ENCODE results near the gene LTBP3.
"Not testable (repeated sequence)": the region's sequence is repeated elsewhere in the genome, so short reads cannot be mapped to it uniquely, and the experiment has no call there.

LTBP3 gene

GRCh38 chr11:65518941-65519549 is 39.1 kb downstream of the LTBP3 start:
- POLR2A ChIA-PET (ENCODE audit: low non-redundant PET); DNase-seq (ENCODE audit: low spot score); H3K27ac ChIP-seq: not testable (repeated sequence)
- CTCF ChIA-PET: interaction anchor here (0.6 to 1.0 kb wide), 3 partner anchors 33 to 138 kb away, joined by 3 to 11 read pairs (median 4); no protein-coding TSS in a partner anchor

DNA sequence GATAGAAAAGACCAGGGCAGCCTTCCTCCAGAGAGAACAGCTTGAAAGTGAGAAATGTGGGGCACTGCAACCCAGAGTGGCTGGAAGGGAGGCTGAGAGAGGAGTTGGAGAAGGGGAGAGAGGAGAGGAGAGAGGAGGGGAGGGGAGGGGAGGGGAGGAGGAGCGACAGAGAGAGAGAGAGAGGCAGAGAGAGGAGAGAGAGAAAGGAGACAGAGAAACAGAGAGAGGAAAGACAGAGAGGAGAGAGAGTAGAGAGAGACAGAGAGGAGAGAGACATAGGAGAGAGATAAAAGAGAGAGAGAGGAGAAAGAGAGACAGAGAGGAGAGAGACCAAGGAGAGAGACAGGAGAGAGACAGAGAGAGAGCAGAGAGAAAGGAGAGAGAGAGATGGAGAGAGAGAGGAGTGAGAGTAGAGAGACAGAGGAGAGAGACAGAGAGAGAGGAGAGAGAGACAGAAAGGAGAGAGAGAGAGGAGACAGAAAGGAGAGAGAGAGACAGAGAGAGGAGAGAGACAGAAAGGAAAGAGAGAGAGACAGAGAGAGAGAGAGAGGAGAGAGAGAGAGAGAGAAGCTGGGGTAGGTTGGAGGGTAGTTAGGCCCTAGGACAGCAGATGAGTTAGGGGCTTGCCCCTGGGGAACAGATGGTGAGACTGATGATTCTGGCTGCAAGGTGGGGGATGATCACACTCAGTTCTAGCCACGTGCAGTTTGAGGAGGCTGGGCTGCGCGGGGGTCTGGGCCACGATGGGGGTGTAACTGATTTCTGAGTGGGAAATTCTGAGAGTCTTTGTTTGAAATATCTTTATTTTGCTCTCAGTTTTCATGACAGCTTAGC is 41.8 kb downstream of the LTBP3 start:
- CTCF ChIA-PET: interaction anchor here (1.2 kb wide), 1 partner anchor 32 kb away, joined by 3 read pairs; no protein-coding TSS in a partner anchor
- DNase-seq (ENCODE audit: low spot score): no peak
- TF ChIP-seq, protein P1, sequence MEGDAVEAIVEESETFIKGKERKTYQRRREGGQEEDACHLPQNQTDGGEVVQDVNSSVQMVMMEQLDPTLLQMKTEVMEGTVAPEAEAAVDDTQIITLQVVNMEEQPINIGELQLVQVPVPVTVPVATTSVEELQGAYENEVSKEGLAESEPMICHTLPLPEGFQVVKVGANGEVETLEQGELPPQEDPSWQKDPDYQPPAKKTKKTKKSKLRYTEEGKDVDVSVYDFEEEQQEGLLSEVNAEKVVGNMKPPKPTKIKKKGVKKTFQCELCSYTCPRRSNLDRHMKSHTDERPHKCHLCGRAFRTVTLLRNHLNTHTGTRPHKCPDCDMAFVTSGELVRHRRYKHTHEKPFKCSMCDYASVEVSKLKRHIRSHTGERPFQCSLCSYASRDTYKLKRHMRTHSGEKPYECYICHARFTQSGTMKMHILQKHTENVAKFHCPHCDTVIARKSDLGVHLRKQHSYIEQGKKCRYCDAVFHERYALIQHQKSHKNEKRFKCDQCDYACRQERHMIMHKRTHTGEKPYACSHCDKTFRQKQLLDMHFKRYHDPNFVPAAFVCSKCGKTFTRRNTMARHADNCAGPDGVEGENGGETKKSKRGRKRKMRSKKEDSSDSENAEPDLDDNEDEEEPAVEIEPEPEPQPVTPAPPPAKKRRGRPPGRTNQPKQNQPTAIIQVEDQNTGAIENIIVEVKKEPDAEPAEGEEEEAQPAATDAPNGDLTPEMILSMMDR (conservative IDR thresholded peaks at IDR 0.05; ENCODE audit: low read depth): no peak
- H3K27ac ChIP-seq: peak overlapping the region; percentile 40
- POLR2A ChIA-PET (ENCODE audit: low non-redundant PET): interaction anchor here (0.7 kb wide), 1 partner anchor 41 kb away, joined by 4 read pairs; no protein-coding TSS in a partner anchor

DNA sequence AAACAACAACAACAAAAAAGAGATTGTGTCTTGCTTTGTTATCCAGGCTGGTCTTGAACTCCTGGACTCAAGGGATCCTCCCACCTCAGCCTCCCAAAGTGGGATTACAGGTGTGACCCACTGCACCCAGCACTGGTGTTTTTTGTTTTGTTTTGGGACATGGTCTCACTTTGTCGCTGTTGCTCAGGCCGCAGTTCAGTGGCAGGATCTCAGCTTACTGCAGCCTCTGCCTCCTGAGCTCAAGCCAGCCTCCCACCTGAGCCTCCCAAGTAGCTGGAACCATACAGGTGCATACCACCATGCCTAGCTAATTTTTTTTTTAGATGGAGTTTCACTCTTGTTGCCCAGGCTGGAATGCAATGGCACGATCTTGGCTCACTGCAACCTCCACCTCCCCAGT is 45.8 kb downstream of the LTBP3 start:
- H3K27ac ChIP-seq; POLR2A ChIA-PET (ENCODE audit: low non-redundant PET); CTCF ChIA-PET; DNase-seq (ENCODE audit: low spot score): not testable (repeated sequence)

DNA sequence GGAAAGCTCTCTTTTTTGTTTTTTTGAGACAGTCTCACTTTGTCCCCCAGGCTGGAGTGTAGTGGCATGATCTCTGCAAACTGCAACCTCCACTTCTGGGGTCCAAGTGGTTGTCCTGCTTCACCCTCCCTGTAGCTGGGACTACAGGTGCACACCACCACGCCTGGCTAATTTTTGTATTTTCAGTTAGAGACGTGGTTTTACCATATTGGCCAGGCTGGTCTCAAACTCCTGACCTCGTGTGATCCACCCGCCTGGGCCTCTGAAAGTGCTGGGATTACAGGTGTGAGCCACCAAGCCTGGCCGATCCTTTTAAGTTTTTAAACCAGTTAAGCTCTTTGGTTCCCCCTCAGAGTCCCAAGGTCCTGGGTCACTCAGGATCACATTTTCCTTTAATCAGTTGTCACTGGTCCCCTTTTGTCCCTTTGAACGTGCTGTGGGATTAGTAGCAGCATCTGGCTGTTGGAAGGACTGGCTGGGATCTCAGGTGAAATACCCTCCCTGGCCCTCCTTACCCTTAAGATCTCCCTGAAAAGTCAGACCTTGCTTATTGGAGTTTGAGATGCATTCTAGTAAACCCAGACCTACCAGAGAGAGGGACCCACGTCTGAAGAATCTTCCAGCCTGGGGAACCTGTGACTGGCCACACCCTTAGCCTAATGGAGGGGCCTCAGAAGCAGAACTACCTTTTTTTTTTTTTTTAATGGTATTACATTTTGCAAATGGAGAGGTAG is 51.2 kb downstream of the LTBP3 start:
- ChIA-PET CTCF (interaction anchor here (0.6 kb wide), 1 partner anchor 31 kb away, joined by 3 read pairs; no protein-coding TSS in a partner anchor), POLR2A (ENCODE audit: low non-redundant PET) (interaction anchor here (0.5 to 3.3 kb wide), 9 partner anchors 9 to 660 kb away, joined by 3 to 34 read pairs (median 4); partner anchors contain the start of genes FAM89B and MALAT1)
- TF ChIP-seq, protein P1 (conservative IDR thresholded peaks at IDR 0.05; ENCODE audit: low read depth): no peak
- DNase-seq (ENCODE audit: low spot score): peak; percentile 55
- peak overlapping the region; percentile 98 for H3K27ac ChIP-seq

DNA sequence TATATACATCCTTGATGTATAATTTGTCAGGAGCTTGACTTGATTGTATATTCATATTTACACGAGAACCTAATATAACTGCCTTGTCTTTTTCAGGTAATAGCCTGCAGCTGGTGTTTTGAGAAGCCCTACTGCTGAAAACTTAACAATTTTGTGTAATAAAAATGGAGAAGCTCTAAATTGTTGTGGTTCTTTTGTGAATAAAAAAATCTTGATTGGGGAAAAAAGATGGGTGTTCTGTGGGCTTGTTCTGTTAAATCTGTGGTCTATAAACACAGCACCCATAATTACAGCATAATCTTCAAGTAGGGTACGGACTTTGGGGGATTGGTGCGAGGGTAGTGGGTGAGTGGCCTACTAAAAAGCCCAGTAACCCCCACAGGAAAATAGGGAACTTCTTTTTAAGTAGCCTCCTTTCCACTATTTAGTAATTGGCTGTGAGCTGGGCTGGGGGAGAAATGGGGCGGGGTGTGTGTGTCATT is 51.8 kb downstream of the LTBP3 start:
- DNase-seq (ENCODE audit: low spot score): no peak
- H3K27ac ChIP-seq: peak overlapping the region; percentile 98
- TF ChIP-seq, protein P1 (conservative IDR thresholded peaks at IDR 0.05; ENCODE audit: low read depth): no peak
- POLR2A ChIA-PET (ENCODE audit: low non-redundant PET): interaction anchor here (1.1 to 3.3 kb wide), 2 partner anchors 8 to 34 kb away, joined by 3 to 34 read pairs; partner anchors contain the start of gene MALAT1
- CTCF ChIA-PET: interaction anchor here (0.6 kb wide), 1 partner anchor 34 kb away, joined by 5 read pairs; no protein-coding TSS in a partner anchor

DNA sequence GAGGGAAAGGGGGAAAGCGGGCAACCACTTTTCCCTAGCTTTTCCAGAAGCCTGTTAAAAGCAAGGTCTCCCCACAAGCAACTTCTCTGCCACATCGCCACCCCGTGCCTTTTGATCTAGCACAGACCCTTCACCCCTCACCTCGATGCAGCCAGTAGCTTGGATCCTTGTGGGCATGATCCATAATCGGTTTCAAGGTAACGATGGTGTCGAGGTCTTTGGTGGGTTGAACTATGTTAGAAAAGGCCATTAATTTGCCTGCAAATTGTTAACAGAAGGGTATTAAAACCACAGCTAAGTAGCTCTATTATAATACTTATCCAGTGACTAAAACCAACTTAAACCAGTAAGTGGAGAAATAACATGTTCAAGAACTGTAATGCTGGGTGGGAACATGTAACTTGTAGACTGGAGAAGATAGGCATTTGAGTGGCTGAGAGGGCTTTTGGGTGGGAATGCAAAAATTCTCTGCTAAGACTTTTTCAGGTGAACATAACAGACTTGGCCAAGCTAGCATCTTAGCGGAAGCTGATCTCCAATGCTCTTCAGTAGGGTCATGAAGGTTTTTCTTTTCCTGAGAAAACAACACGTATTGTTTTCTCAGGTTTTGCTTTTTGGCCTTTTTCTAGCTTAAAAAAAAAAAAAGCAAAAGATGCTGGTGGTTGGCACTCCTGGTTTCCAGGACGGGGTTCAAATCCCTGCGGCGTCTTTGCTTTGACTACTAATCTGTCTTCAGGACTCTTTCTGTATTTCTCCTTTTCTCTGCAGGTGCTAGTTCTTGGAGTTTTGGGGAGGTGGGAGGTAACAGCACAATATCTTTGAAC is 52.5 kb downstream of the LTBP3 start:
- TF ChIP-seq, protein P1 (conservative IDR thresholded peaks at IDR 0.05; ENCODE audit: low read depth): no peak
- ChIA-PET CTCF (interaction anchor here (0.6 kb wide), 2 partner anchors 32 to 33 kb away, joined by 4 to 5 read pairs; no protein-coding TSS in a partner anchor), POLR2A (ENCODE audit: low non-redundant PET) (interaction anchor here (0.6 to 3.3 kb wide), 5 partner anchors 8 to 86 kb away, joined by 3 to 34 read pairs (median 4); partner anchors contain the start of gene MALAT1)
- DNase-seq (ENCODE audit: low spot score): no peak
- peak overlapping the region; percentile 83 for H3K27ac ChIP-seq

Measured in RWPE1 (cell line).